Esophagus squamous epithelium (tissue), 5 donors: ENCODE measurements around the gene SIK3. TPM values are rescaled to one million over a fixed set of nuclear protein-coding genes. Genes with fewer than 3 reads are reported as not detected.

Experiments
- DNase-seq: peaks from one replicate; lab custom pipeline; 2025; lab: John Stamatoyannopoulos, UW
- H3K27ac ChIP-seq, 4 donors: fragments of 200-600 bp; sonication (generic); one replicate each; pipeline ENCODE4 v1.5.1; 2016 to 2019; ENCODE audit warnings: mild to moderate bottlenecking in 1 of 4
- H3K27me3 ChIP-seq, 4 donors: fragments of 200-600 bp; sonication (generic); 1 replicate in 3 of 4; 2 replicates in 1 of 4; pipeline versions ENCODE4 v1.5.1 to v1.6.0; 2017 to 2021; ENCODE audit warnings: antibody characterized with exemption in 1 of 4
- H3K36me3 ChIP-seq, 3 donors: fragments of 200-600 bp; sonication (generic); one replicate each; pipeline ENCODE4 v1.5.1; 2016 to 2019
- H3K4me1 ChIP-seq, 3 donors: fragments of 200-600 bp; sonication (generic); one replicate each; pipeline ENCODE4 v1.5.1; 2017 to 2019
- H3K4me3 ChIP-seq, 4 donors: fragments of 200-600 bp; sonication (generic); 1 replicate in 3 of 4; 2 replicates in 1 of 4; pipeline ENCODE4 v1.5.1; 2016 to 2019; ENCODE audit warnings: mild to moderate bottlenecking in 2 of 4, moderate library complexity in 1 of 4
- H3K9me3 ChIP-seq, 3 donors: fragments of 200-600 bp; sonication (generic); one replicate each; pipeline ENCODE4 v1.5.1; 2016 to 2019
- POLR2A ChIP-seq, 4 donors: fragments of 450-650 bp; IDR thresholded peaks; one replicate each; pipeline ENCODE4 v1.6.1; 2017; ENCODE audit warnings: antibody characterized with exemption in 4 of 4, mild to moderate bottlenecking in 4 of 4, moderate library complexity in 3 of 4
- WGBS, 2 donors: methylation state at CpG; one replicate each; pipeline ENCODE4 v1.1.5; 2018; 5-methylcytosine and 5-hydroxymethylcytosine counted together
- intact Hi-C: fragments of 100-400 bp; cut with DNase I; formaldehyde crosslinking; loops from one replicate; pipeline ENCODE4 v1.15.0; 2022
- total RNA-seq, 4 donors: library from RNA; depleted of rRNA; stranded (reverse); fragments of >200 nt; gene quantifications; one replicate each; pipeline ENCODE4 v1.1.0, GENCODE V29; 2016
- TF ChIP-seq, protein P1 (sequence below), 6 experiments: fragments of 450-650 bp in 4 of 6; fragments of 200-600 bp in 2 of 6; sonication (generic) in 2 of 6; IDR thresholded peaks; one replicate each; pipeline ENCODE4 v1.5.1; 2016 to 2019; ENCODE audit warnings: antibody characterized with exemption in 6 of 6, mild to moderate bottlenecking in 4 of 6, moderate library complexity in 4 of 6
- donor health status: DM: yes; HTN: yes; CAD: no.

Gene SIK3
- total RNA-seq, 4 donors from 2014 or later: 16.2 to 35.1 (median 20.3) TPM

DNA sequence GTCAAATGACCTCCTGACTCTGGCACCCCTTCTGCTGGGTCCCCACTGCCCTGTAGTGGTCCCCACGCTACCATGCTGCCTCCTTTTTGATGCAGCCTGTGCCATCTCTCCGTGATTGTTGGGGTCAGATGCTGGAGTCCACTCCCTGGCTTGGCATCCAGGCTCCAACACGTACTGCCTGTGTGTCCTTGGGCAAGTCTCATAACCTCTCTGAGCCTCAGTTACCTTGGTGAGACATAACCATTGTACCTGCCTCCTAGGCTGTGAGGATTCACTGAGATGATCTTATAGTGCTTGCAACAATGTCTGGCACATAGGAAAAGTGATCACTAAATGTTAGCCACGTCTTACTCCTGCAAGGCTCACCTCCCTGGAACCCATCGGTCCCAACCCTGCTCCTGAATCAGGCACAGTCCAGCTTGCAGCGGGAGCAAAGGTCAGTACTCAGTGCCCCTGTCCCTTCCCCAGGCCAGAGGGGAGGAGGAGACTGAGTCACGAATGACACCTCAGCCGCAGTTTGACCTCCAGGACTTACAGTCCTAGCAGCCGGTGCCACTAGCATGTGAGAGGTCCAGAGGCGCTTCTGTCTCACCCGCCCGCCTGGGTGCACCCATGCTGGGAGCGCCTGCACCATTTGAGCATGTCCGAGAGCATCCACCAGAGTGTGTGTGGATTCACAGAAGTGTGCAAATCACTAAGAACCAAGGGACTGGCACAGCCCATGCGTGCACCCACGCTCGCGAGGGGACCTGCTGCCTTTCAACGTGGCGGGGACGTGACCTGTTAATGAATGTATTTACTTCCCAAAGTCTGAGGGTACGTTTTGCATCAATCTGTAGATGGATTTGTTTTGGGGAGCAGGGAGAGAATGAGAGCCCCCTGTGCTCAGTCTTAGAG lies 272.1 kb downstream of the SIK3 start:
- H3K27ac ChIP-seq: no peak overlapping the region
- no peaks in the 10 kb centered on the region for H3K36me3 ChIP-seq
- H3K27me3 ChIP-seq: no peaks in the 10 kb centered on the region
- no peak for DNase-seq
- intact Hi-C loops: no loop called here
- H3K4me1 ChIP-seq: no peaks in the 10 kb centered on the region
- H3K4me3 ChIP-seq: no peak overlapping the region
- TF ChIP-seq, protein P1, sequence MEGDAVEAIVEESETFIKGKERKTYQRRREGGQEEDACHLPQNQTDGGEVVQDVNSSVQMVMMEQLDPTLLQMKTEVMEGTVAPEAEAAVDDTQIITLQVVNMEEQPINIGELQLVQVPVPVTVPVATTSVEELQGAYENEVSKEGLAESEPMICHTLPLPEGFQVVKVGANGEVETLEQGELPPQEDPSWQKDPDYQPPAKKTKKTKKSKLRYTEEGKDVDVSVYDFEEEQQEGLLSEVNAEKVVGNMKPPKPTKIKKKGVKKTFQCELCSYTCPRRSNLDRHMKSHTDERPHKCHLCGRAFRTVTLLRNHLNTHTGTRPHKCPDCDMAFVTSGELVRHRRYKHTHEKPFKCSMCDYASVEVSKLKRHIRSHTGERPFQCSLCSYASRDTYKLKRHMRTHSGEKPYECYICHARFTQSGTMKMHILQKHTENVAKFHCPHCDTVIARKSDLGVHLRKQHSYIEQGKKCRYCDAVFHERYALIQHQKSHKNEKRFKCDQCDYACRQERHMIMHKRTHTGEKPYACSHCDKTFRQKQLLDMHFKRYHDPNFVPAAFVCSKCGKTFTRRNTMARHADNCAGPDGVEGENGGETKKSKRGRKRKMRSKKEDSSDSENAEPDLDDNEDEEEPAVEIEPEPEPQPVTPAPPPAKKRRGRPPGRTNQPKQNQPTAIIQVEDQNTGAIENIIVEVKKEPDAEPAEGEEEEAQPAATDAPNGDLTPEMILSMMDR (IDR thresholded peaks at IDR 0.05): no peak
- TF ChIP-seq POLR2A (IDR thresholded peaks at IDR 0.05): no peak
- WGBS, 2 donors: 56 to 70% methylated on average over 3 to 13 of the region's 22 CpGs
- H3K9me3 ChIP-seq: no peaks in the 10 kb centered on the region

DNA sequence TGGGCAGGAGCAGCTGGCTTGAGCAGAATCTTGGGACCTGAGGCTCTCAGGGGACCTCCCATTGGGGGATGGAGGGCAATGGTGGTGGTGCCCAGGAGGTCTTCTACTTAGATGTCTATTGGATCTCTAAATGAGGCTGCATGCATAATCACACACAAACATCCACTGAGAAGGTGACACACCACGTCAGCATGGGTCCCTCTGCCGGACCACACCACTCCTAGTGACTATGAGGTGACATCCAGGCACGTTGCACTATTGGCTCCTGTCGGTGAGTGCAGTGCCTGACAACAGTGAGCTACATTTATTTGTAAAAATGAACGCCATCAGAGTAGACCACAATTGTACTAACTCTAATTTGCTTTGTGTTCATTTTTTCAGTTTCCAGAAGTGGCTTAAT lies 272.8 kb downstream of the SIK3 start:
- 48 to 79% methylated on average over 5 of the region's 5 CpGs for WGBS, 2 donors
- Histone ChIP-seq H3K4me1 (no peaks in the 10 kb centered on the region), H3K36me3 (no peaks in the 10 kb centered on the region), H3K27ac (no peak overlapping the region), H3K9me3 (no peaks in the 10 kb centered on the region), H3K4me3 (no peak overlapping the region), H3K27me3 (no peaks in the 10 kb centered on the region)
- TF ChIP-seq, protein P1 (IDR thresholded peaks at IDR 0.05): no peak
- no peak for TF ChIP-seq POLR2A (IDR thresholded peaks at IDR 0.05)
- DNase-seq: no peak
- intact Hi-C loops: no loop called here

DNA sequence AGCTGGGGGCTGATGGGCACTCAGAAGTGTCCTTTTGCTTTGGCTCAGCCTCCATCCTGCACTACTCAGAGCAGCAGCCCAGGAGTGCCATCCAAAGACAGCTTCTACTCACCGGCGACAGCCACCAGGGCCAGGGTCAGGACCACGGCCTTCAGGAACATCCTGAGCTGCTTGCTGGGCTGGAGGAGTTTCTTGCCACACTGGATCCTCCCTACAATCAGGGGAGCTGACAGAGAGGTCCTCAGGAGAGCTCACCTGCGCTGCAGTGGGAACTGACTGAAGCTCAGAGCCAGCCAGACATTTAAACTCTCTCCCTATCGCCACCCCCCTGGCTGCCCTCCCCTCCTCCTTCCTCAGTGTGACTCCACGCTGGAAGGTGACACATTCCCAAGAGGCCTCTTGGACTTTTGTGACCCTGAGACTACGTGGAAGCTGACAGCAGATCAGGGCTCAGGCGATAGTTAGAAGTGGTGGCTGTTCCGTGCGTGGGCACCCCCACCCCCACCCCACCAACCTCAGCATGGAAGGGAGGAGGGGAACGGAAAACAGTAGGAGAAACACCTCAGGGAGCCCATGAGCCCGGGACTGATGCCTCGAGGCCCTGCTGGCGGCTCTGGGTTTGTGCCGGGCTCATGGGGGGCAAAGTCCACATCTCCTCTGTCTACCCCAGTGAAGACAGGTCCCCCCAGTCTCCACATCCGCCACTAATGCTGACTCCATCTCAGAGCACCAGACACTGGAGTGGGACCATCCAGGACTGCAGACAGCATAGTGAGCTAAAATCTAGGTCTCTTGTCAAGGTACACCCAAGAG lies 275.0 kb downstream of the SIK3 start, which contains the start of gene APOA4:
APOA4 (minus strand) TSS at position 274 of the 813 bp plus-strand sequence; CDS start at position 161, 113 bp downstream.
- no peak for DNase-seq
- TF ChIP-seq POLR2A (IDR thresholded peaks at IDR 0.05): no peak
- TF ChIP-seq, protein P1 (IDR thresholded peaks at IDR 0.05): no peak
- Histone ChIP-seq H3K9me3 (no peaks in the 10 kb centered on the region), H3K27me3 (no peaks in the 10 kb centered on the region), H3K4me3 (no peak within 1 kb of the TSS), H3K4me1 (no peaks in the 10 kb centered on the region), H3K27ac (no peak within 1 kb of the TSS), H3K36me3 (no peaks in the 10 kb centered on the region)
- intact Hi-C loops: no loop called here
- 60% methylated on average over 7 of the region's 16 CpGs; no CpG with 5 or more reads in 1 of the 2 donors for WGBS, 2 donors

DNA sequence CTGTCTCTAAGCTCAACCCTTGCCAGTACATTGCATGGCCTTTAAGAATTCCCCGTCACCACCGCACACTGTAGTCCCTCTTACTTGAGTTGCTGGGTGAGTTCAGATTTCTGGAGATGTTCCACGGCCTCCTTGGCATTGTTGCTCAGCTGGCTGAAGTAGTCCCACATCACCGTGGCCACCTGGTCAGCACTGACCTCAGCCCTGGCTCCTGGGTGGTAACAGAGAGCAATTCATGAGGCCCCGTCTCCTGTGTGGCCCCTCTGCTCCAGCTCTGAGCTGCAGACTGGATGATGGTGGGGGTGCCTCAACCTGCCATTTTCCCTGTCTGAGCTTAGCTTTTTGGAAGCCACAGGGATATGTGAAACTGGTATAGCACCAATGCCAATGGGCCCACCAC lies 275.7 kb downstream of the SIK3 start:
- intact Hi-C loops: no loop called here
- TF ChIP-seq, protein P1 (IDR thresholded peaks at IDR 0.05): no peak
- TF ChIP-seq POLR2A (IDR thresholded peaks at IDR 0.05): no peak
- H3K4me1 ChIP-seq: no peaks in the 10 kb centered on the region
- no peak for DNase-seq
- H3K27me3 ChIP-seq: no peaks in the 10 kb centered on the region
- H3K9me3 ChIP-seq: no peaks in the 10 kb centered on the region
- no peak overlapping the region for H3K4me3 ChIP-seq
- H3K36me3 ChIP-seq: no peaks in the 10 kb centered on the region
- H3K27ac ChIP-seq: no peak overlapping the region
- WGBS, 2 donors: 72 to 83% methylated on average over 2 to 4 of the region's 5 CpGs
